ENCODE data around the gene BACH2. TPM values are rescaled to one million over a fixed set of nuclear protein-coding genes. Genes with fewer than 3 reads are reported as not detected.

The BACH2 gene
- total and polyA plus RNA-seq, 10 of the 15 experiments (the other 5 are each of a cell fraction or from before 2014, with no cell fraction given) = 0.03 to 0.28 (median 0.04) TPM; not detected in 3

DNA sequence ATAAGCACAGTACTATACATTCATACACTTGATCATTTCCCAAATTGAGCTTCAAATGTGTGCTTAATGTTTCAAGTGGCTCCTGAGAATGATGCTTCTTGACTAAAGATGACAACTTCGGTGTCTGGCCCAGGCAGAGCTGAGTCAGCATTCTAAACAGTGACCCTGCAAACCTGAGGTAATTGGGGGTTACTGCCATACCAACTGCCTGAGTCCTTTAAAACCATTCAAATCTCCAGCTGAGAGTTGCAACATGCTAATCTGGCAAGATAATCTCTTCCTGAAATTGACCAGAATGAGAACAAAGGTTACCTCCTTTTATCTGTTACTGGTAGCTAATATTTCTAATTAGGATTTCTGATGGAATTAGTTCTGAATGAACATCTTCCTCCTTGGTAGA lies 8.2 kb downstream of the BACH2 start:
- POLR2A ChIA-PET = no interaction called here
- no peak overlapping the region for H3K4me2 ChIP-seq (ENCODE audit: control insufficient read depth, insufficient read depth)
- FAIRE-seq = no peak
- no peak for TF ChIP-seq MEF2B (IDR thresholded peaks at IDR 0.05; ENCODE audit: partially characterized antibody, poor library complexity, severe bottlenecking)
- TF ChIP-seq, protein P1, sequence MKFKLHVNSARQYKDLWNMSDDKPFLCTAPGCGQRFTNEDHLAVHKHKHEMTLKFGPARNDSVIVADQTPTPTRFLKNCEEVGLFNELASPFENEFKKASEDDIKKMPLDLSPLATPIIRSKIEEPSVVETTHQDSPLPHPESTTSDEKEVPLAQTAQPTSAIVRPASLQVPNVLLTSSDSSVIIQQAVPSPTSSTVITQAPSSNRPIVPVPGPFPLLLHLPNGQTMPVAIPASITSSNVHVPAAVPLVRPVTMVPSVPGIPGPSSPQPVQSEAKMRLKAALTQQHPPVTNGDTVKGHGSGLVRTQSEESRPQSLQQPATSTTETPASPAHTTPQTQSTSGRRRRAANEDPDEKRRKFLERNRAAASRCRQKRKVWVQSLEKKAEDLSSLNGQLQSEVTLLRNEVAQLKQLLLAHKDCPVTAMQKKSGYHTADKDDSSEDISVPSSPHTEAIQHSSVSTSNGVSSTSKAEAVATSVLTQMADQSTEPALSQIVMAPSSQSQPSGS (IDR thresholded peaks at IDR 0.05; ENCODE audit: low read length) = no peak
- TF ChIP-seq, protein P2, sequence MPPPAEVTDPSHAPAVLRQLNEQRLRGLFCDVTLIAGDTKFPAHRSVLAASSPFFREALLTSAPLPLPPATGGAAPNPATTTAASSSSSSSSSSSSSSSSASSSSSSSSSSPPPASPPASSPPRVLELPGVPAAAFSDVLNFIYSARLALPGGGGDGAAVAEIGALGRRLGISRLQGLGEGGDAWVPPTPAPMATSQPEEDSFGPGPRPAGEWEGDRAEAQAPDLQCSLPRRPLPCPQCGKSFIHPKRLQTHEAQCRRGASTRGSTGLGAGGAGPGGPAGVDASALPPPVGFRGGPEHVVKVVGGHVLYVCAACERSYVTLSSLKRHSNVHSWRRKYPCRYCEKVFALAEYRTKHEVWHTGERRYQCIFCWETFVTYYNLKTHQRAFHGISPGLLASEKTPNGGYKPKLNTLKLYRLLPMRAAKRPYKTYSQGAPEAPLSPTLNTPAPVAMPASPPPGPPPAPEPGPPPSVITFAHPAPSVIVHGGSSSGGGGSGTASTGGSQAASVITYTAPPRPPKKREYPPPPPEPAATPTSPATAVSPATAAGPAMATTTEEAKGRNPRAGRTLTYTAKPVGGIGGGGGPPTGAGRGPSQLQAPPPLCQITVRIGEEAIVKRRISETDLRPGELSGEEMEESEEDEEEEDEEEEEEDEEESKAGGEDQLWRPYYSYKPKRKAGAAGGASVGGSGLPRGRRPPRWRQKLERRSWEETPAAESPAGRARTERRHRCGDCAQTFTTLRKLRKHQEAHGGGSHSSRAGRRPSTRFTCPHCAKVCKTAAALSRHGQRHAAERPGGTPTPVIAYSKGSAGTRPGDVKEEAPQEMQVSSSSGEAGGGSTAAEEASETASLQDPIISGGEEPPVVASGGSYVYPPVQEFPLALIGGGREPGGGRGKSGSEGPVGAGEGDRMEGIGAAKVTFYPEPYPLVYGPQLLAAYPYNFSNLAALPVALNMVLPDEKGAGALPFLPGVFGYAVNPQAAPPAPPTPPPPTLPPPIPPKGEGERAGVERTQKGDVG (CRISPR knock-in tag; IDR thresholded peaks at IDR 0.05) = no peak
- no peak for TF ChIP-seq NR2F1 (conservative IDR thresholded peaks at IDR 0.05)
- TF ChIP-seq HDGF (IDR thresholded peaks at IDR 0.05) = no peak
- no peak for TF ChIP-seq ESRRA (IDR thresholded peaks at IDR 0.05; ENCODE audit: low read length)
- TF ChIP-seq, protein P3, sequence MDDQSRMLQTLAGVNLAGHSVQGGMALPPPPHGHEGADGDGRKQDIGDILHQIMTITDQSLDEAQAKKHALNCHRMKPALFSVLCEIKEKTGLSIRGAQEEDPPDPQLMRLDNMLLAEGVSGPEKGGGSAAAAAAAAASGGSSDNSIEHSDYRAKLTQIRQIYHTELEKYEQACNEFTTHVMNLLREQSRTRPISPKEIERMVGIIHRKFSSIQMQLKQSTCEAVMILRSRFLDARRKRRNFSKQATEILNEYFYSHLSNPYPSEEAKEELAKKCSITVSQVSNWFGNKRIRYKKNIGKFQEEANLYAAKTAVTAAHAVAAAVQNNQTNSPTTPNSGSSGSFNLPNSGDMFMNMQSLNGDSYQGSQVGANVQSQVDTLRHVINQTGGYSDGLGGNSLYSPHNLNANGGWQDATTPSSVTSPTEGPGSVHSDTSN (IDR thresholded peaks at IDR 0.05; ENCODE audit: insufficient replicate concordance, low read depth, low read length) = no peak
- TF ChIP-seq, protein P4, sequence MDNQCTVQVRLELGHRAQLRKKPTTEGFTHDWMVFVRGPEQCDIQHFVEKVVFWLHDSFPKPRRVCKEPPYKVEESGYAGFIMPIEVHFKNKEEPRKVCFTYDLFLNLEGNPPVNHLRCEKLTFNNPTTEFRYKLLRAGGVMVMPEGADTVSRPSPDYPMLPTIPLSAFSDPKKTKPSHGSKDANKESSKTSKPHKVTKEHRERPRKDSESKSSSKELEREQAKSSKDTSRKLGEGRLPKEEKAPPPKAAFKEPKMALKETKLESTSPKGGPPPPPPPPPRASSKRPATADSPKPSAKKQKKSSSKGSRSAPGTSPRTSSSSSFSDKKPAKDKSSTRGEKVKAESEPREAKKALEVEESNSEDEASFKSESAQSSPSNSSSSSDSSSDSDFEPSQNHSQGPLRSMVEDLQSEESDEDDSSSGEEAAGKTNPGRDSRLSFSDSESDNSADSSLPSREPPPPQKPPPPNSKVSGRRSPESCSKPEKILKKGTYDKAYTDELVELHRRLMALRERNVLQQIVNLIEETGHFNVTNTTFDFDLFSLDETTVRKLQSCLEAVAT (IDR thresholded peaks at IDR 0.05) = no peak
- TF ChIP-seq STAT1 (conservative IDR thresholded peaks at IDR 0.05) = no peak
- TF ChIP-seq SREBF2 (IDR thresholded peaks at IDR 0.05; ENCODE audit: low read length) = no peak
- TF ChIP-seq, protein P5, sequence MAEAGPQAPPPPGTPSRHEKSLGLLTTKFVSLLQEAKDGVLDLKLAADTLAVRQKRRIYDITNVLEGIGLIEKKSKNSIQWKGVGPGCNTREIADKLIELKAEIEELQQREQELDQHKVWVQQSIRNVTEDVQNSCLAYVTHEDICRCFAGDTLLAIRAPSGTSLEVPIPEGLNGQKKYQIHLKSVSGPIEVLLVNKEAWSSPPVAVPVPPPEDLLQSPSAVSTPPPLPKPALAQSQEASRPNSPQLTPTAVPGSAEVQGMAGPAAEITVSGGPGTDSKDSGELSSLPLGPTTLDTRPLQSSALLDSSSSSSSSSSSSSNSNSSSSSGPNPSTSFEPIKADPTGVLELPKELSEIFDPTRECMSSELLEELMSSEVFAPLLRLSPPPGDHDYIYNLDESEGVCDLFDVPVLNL (IDR thresholded peaks at IDR 0.05; ENCODE audit: low read depth, low read length) = no peak
- TF ChIP-seq SUZ12 (IDR thresholded peaks at IDR 0.05; ENCODE audit: unreplicated experiment) = no peak
- TF ChIP-seq RBBP5 (conservative IDR thresholded peaks at IDR 0.05) = no peak
- TF ChIP-seq CHD2 (IDR thresholded peaks at IDR 0.05; ENCODE audit: borderline replicate concordance, low read depth, low read length) = no peak

More for the DNA sequence above, 8.2 kb downstream of the BACH2 start:
- Histone ChIP-seq H2AFZ (ENCODE audit: control insufficient read depth, low read depth, low read length) (no peak overlapping the region), H3K79me2 (ENCODE audit: control insufficient read depth, insufficient read depth, low read length) (no peaks in the 10 kb centered on the region), H3K27ac (ENCODE audit: control insufficient read depth, insufficient read depth) (no peak overlapping the region), H3K9me3 (replicated peaks; ENCODE audit: control insufficient read depth, insufficient read depth, low read length) (peaks cover 14% of the 10 kb centered on the region), H3K4me1 (ENCODE audit: control insufficient read depth, insufficient read depth, low read length) (peaks cover 24% of the 10 kb centered on the region), H3K27me3 (replicated peaks in 1 of 2; ENCODE audit: control insufficient read depth in 2 of 2, insufficient read depth in 2 of 2, low read length in 1 of 2) (peaks cover 0 to 10% of the 10 kb centered on the region in 2 experiments; a peak in 2 of 4 replicates), H3K9ac (ENCODE audit: control insufficient read depth, insufficient read depth, low read length) (no peak overlapping the region), H4K20me1 (ENCODE audit: control insufficient read depth, insufficient read depth) (no peaks in the 10 kb centered on the region), H3K36me3 (ENCODE audit: control insufficient read depth in 2 of 2, insufficient read depth in 2 of 2, low read length in 1 of 2) (no peaks in the 10 kb centered on the region), H3K4me3 (no peak overlapping the region)
- in situ Hi-C loops (cut with MboI) = loop anchor here (5.0 to 10.0 kb wide), 2 partner anchors 189 to 454 kb away; no protein-coding TSS in a partner anchor
- DNase-seq (ENCODE audit: low read depth, low spot score) (no peak), ATAC-seq (no peak)
- ChIA-PET SMC1A (ENCODE audit: uncharacterized antibody, unreplicated experiment) (interaction anchor here (1.0 to 6.1 kb wide), 5 partner anchors 10 to 206 kb away, joined by 3 to 38 read pairs (median 8); no protein-coding TSS in a partner anchor), CTCF (interaction anchor here (0.9 to 7.5 kb wide), 6 partner anchors 9 to 415 kb away, joined by 3 to 64 read pairs (median 4); no protein-coding TSS in a partner anchor), RAD21 (ENCODE audit: unreplicated experiment) (no interaction called here)
- BruUV-seq (replicated peaks) = no TSS peak
- intact Hi-C loops (cut with micrococcal nuclease; ENCODE audit: unreplicated experiment) = loop anchor here (5.0 kb wide), 2 partner anchors 104 to 186 kb away; no protein-coding TSS in a partner anchor
- 56% methylated on average over 1 of the region's 1 CpG for WGBS (ENCODE audit: insufficient coverage, insufficient replicate concordance, low lambda C conversion rate, missing lambda C conversion rate)
